HG02884 (cell line): ENCODE results near the gene OPHN1.
"Not testable (repeated sequence)": the region's sequence is repeated elsewhere in the genome, so short reads cannot be mapped to it uniquely, and the experiment has no call there.

ENCODE experiments used
- ATAC-seq: cut with Tn5 transposase; IDR thresholded peaks from one replicate; pipeline ENCODE4 v1.9.1; 2021; ENCODE audit warnings: mild to moderate bottlenecking, moderate library complexity; ENCODE audit not compliant: unreplicated experiment

Gene OPHN1

DNA sequence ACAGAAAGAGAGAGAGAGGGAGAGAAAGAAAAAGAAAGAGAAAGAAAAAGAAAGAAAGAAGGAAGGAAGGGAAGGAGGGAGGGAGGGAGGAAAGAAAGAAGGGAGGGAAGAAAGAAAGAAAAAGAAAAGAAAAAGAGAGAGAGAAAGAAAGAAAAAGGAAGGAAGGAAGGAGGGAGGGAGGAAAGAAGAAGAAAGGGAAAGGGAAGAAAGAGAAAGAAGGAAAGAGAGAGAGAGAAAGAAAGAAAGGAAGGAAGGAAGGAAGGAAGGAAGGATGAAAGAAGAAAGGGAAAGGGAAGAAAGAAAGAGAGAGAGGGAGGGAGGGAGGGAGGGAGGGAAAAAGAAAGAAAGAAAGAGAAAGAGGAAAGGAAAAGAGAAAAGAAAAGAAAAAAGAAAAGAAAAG lies 10.8 kb downstream of the OPHN1 start:
- ATAC-seq, result no peak

- ATAC-seq, result no peak
Observed at GRCh38 chrX:68421636-68422035, 11.7 kb downstream of the OPHN1 start.

- no peak for ATAC-seq
Observed at GRCh38 chrX:68420559-68420958, 12.7 kb downstream of the OPHN1 start.

DNA sequence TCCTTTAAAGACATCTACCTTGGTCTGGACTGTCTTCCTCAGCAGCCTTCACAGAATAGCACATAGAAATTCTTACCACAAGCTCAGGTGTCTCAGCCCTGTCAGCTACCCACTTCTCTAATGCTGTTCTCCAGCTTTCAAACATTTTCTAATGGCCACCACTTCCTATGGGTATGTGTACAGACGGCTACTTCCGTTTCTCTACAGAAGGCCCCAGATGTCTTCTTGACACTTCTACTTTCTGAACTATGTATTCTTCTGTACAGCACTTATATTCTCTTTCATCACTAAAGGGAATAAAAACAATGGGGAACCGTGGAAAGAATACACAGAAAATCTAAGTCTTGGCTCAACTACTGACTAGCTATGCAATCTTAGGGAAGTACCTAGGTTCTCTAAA lies 13.3 kb downstream of the OPHN1 start:
- no peak for ATAC-seq

DNA sequence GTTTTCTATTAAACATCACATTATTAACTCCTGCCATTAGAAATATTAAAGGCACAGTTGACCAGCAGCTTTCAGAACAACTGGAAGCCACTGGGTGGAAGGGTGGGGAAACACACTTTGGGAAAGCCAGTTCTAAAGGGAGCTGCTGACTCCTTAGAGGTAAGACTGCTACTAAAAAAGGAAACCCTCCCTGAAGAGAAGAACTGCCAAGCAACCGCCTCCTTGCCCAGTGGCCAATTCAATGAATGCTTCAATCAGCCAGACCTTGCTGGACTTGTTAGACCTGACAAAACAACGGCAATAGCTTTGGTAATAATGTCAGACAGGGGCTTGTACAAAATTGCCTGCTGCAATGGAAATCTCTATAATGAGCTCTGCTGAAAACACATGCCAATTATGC lies 15.6 kb downstream of the OPHN1 start:
- ATAC-seq, result no peak

- ATAC-seq, result no peak
Observed at GRCh38 chrX:68416592-68416991, 16.7 kb downstream of the OPHN1 start.

GRCh38 chrX:68415316-68415715 lies 18.0 kb downstream of the OPHN1 start:
- no peak for ATAC-seq

- ATAC-seq, result no peak
Observed at GRCh38 chrX:68413254-68413653, 20.0 kb downstream of the OPHN1 start.

DNA sequence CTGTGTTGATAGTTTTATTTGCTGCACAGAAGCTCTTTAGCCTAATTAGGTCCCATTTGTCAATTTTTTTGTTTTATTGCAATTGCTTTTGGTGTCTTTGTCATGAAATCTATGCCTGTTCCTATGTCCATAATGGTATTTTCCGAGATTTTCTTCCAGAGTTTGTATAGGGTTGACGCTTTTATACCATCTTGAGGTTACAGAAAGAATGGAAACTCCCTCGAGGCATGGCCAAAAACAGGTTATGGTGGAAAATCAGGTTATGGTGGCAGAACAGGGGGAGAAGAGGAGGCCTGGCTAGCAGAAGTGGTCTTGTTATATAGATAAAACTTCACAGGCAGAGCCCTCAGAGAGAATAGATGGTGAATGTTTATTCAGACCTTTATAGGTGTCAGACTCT lies 21.6 kb downstream of the OPHN1 start:
- ATAC-seq, result no peak

DNA sequence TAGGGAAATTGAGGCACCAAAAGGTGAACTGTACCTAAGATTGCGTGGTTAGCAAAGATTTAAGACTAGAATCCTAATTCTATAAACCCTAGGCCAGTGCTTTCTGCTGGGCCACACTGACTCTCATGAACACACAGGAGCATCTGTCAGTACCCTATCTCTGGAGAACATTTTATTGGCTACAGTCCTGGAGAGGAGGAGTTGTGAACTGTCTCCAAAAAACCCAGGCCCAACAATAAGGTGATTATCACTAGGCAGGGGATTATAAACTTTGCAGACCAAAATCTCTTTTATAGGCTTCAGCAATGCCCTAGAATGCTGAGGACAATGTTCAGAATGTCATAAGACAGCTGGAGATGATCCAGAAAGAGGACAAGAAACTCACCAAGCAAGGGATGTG lies 24.1 kb downstream of the OPHN1 start:
- ATAC-seq, result no peak

DNA sequence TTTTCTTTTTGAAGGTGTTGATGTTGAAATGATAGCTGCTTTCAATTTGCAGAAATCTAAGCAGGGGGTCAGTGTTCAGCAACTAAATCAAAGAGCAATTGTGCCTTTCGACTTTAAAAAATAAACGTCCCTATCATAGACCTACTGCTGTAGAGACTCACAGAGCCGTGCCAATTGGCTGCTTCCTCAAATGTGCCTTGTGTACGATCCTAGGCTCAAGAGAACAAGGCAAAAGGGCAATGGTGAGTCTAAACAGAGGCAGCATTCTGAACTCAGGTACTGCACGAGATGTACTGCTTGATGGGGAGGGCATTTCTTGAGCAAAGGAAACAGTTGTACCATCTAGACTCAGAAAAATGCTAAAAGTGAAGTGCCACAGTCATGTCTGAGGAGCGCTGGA lies 29.8 kb downstream of the OPHN1 start:
- ATAC-seq, result no peak

- no peak for ATAC-seq
Observed at GRCh38 chrX:68403038-68403437, 30.3 kb downstream of the OPHN1 start.

GRCh38 chrX:68402094-68402493 lies 31.2 kb downstream of the OPHN1 start:
- ATAC-seq, result no peak

- no peak for ATAC-seq
Observed at GRCh38 chrX:68398291-68398690, 35.0 kb downstream of the OPHN1 start.

- ATAC-seq, result no peak
Observed at GRCh38 chrX:68396953-68397352, 36.3 kb downstream of the OPHN1 start.

DNA sequence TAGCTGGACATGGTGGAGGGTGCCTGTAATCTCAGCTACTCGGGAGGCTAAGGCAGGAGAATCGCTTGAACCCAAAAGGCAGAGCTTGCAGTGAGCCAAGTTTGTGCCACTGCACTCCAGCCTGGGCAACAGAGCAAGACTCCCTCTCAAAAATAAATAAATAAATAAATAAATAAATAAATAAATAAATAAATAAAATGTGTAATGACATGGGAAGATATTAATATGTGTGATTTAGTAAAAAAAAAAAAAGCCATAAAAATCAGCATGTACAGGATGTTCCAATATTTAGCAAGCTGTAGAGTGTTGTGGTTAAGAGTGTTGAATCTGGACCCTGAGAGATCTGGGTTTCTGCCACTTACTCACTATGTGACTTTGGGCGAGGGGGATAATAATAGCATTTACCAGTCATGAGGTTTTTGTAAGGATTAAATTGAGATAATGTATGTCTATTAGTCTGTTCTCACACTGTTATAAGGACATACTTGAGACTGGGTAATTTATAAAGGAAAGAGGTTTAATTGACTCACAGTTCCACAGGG lies 43.8 kb downstream of the OPHN1 start:
- ATAC-seq, result not testable (repeated sequence)

GRCh38 chrX:68387776-68388175 lies 45.5 kb downstream of the OPHN1 start:
- ATAC-seq, result no peak

- ATAC-seq, result no peak
Observed at GRCh38 chrX:68383540-68383939, 49.8 kb downstream of the OPHN1 start.

- ATAC-seq, result not testable (repeated sequence)
Observed at GRCh38 chrX:68377579-68377978, 55.7 kb downstream of the OPHN1 start.

DNA sequence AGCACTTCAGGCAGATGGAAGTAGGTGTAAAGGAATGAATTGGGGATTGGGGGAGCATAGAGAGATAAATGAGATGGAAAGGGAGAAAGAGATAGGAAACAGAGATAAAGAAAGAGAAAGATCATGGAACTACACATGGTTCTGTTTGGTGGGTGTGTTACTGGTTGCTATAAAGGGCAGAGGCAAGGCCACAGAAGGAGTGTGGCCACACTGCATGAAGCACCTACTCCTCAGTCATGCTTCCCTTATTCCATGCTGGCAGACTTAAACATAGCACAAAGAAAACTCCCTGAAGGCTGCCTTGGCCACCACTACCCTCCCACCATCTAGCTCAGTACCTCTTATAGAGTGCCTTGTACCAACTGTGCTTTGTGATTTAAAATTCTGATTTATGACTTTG lies 56.9 kb downstream of the OPHN1 start:
- no peak for ATAC-seq

GRCh38 chrX:68375803-68376202 lies 57.5 kb downstream of the OPHN1 start:
- ATAC-seq, result no peak

GRCh38 chrX:68372665-68373064 lies 60.6 kb downstream of the OPHN1 start:
- ATAC-seq, result no peak

DNA sequence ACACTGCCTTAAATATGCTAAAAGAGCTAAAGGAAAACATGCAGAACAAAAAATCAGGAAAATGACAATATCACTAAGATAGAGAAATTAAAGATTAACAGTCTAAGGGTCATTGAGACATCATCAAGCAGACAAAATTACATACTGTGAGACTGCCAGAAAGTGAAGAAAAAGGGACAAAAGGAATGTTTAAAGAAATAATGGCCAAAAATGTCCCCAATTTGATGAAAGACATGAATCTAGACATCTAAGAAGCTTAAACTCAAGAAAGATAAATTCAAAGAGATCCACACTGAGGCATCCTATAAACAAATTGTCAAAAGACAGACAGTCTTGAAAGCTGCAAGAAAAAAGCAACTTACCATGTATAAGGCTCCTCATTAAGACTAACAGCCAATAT lies 63.7 kb downstream of the OPHN1 start:
- ATAC-seq, result no peak

- ATAC-seq, result no peak
Observed at GRCh38 chrX:68365341-68365740, 68.0 kb downstream of the OPHN1 start.
